MM.1S (cell line): ENCODE results near the gene VAPB.

Source experiments
- EZH2 ChIP-seq: fragments of 300-600 bp; sonication (generic); optimal IDR thresholded peaks from 2 replicates; pipeline ENCODE3; 2017; ENCODE audit warnings: low read depth, mild to moderate bottlenecking, antibody characterized with exemption, low read length, mixed read lengths
- EZH2phosphoT487 ChIP-seq: fragments of 300-600 bp; sonication (generic); IDR thresholded peaks from 2 replicates; pipeline ENCODE4 v1.6.1; 2018; ENCODE audit warnings: antibody characterized with exemption, low read length
- TF ChIP-seq, protein P1 (sequence below): fragments of 300-600 bp; sonication (generic); IDR thresholded peaks from 2 replicates; pipeline ENCODE4 v1.5.1; 2016; ENCODE audit warnings: antibody characterized with exemption, low read length, mixed read lengths

DNA sequence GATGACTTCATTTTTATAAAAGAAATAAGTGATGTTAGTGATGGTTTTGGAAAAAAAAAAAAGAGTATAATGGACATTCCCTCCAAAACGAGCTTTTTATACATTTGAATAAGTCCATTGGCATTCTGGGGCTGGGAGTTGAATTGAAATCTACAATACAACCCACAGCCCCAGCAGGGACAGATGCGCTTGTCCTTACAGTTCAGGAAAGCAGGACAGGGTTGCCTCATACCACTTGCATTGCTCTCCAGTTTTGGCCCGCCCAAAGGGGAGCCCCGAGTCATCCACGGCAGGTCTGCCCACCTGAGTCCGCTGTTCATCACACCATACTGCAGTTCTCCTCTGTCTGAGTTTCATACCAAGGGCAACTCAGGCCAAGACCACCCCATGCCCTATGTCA lies 46.2 kb downstream of the VAPB start:
- TF ChIP-seq, protein P1, sequence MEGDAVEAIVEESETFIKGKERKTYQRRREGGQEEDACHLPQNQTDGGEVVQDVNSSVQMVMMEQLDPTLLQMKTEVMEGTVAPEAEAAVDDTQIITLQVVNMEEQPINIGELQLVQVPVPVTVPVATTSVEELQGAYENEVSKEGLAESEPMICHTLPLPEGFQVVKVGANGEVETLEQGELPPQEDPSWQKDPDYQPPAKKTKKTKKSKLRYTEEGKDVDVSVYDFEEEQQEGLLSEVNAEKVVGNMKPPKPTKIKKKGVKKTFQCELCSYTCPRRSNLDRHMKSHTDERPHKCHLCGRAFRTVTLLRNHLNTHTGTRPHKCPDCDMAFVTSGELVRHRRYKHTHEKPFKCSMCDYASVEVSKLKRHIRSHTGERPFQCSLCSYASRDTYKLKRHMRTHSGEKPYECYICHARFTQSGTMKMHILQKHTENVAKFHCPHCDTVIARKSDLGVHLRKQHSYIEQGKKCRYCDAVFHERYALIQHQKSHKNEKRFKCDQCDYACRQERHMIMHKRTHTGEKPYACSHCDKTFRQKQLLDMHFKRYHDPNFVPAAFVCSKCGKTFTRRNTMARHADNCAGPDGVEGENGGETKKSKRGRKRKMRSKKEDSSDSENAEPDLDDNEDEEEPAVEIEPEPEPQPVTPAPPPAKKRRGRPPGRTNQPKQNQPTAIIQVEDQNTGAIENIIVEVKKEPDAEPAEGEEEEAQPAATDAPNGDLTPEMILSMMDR: no peak
- TF ChIP-seq EZH2 (no peak), EZH2phosphoT487 (no peak)
